Hepatocyte (in vitro differentiated cells): ENCODE data around the gene GATA5.

Experiments used
- EZH2 ChIP-seq: fragments of 200-600 bp; sonication (generic); IDR thresholded peaks from 2 replicates; pipeline ENCODE4 v1.6.1; 2016; ENCODE audit warnings: antibody characterized with exemption, mild to moderate bottlenecking, borderline replicate concordance
- EZH2phosphoT487 ChIP-seq: fragments of 200-600 bp; sonication (generic); IDR thresholded peaks from one replicate; pipeline ENCODE4 v1.6.1; 2018; ENCODE audit warnings: antibody characterized with exemption, mild to moderate bottlenecking, low read depth, moderate library complexity; ENCODE audit not compliant: unreplicated experiment, severe bottlenecking
- TF ChIP-seq, protein P1 (sequence below): fragments of 200-600 bp; sonication (generic); IDR thresholded peaks from 2 replicates; pipeline ENCODE4 v1.5.1; 2016; ENCODE audit warnings: antibody characterized with exemption, mild to moderate bottlenecking; ENCODE audit not compliant: poor library complexity

DNA sequence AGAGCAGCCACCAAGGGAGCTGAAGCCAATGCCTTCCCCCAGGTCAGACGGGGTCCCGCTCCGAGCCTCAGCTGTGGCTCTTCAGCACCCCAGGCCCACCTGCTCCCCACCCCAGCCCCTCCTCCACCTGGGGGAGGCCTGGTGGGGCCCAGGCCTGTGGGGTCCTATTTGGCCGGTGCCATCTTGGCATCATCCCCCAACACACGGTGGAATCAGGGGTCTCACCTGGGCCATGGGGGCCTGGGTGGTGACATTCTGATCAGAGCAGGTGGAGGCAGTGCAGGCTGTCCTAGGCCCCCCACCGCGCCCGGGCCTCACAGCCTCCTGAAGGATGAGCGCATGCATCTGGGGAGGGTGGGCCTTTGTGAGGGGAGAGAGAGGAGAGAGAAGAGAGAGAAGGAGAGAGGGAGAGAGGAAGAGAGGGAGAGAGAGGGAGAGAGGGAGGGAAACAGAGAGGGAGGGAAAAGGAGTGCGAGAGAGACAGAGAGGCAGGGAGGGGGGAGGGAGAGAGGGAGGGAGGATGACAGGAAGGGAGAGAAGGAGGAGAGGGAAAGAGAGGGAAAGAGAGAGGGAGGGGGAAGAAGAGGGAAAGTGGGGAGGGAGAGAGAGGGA lies 24.5 kb downstream of the GATA5 start:
- TF ChIP-seq, protein P1, sequence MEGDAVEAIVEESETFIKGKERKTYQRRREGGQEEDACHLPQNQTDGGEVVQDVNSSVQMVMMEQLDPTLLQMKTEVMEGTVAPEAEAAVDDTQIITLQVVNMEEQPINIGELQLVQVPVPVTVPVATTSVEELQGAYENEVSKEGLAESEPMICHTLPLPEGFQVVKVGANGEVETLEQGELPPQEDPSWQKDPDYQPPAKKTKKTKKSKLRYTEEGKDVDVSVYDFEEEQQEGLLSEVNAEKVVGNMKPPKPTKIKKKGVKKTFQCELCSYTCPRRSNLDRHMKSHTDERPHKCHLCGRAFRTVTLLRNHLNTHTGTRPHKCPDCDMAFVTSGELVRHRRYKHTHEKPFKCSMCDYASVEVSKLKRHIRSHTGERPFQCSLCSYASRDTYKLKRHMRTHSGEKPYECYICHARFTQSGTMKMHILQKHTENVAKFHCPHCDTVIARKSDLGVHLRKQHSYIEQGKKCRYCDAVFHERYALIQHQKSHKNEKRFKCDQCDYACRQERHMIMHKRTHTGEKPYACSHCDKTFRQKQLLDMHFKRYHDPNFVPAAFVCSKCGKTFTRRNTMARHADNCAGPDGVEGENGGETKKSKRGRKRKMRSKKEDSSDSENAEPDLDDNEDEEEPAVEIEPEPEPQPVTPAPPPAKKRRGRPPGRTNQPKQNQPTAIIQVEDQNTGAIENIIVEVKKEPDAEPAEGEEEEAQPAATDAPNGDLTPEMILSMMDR, result no peak
- no peak for TF ChIP-seq EZH2phosphoT487
- TF ChIP-seq EZH2, result no peak
